ENCODE data around the gene FBRSL1.
"Not testable (repeated sequence)": the region's sequence is repeated elsewhere in the genome, so short reads cannot be mapped to it uniquely, and the experiment has no call there.

Gene FBRSL1

GRCh38 chr12:132461526-132461925, 28.4 kb upstream of the FBRSL1 start:
- no peak overlapping the region for H3K4me3 ChIP-seq (ENCODE audit: low read depth, low read length)
- no peak for TF ChIP-seq CTCF (IDR thresholded peaks at IDR 0.05; ENCODE audit: low read depth, low read length)

GRCh38 chr12:132462788-132463187, 27.2 kb upstream of the FBRSL1 start:
- no peak for TF ChIP-seq CTCF (IDR thresholded peaks at IDR 0.05; ENCODE audit: low read depth, low read length)
- H3K4me3 ChIP-seq (ENCODE audit: low read depth, low read length) = no peak overlapping the region

GRCh38 chr12:132463284-132463924, 26.5 kb upstream of the FBRSL1 start:
- H3K4me3 ChIP-seq (ENCODE audit: low read depth, low read length) = not testable (repeated sequence)

GRCh38 chr12:132464304-132464703, 25.6 kb upstream of the FBRSL1 start:
- not testable (repeated sequence) for H3K4me3 ChIP-seq (ENCODE audit: low read depth, low read length)

- TF ChIP-seq CTCF (IDR thresholded peaks at IDR 0.05; ENCODE audit: low read depth, low read length) = no peak
- H3K4me3 ChIP-seq (ENCODE audit: low read depth, low read length) = no peak overlapping the region
Observed at GRCh38 chr12:132464820-132465219, 25.1 kb upstream of the FBRSL1 start.

- no peak for TF ChIP-seq CTCF (IDR thresholded peaks at IDR 0.05; ENCODE audit: low read depth, low read length)
- no peak overlapping the region for H3K4me3 ChIP-seq (ENCODE audit: low read depth, low read length)
Observed at GRCh38 chr12:132465269-132466190, 24.4 kb upstream of the FBRSL1 start.

- TF ChIP-seq CTCF (IDR thresholded peaks at IDR 0.05; ENCODE audit: low read depth, low read length) = no peak
- no peak overlapping the region for H3K4me3 ChIP-seq (ENCODE audit: low read depth, low read length)
Observed at GRCh38 chr12:132466241-132467201, 23.4 kb upstream of the FBRSL1 start.

All from WI38 (cell line).